Esophagus muscularis mucosa (tissue), 4 donors: ENCODE measurements around the gene IGFBP2.

Source experiments
- CTCF ChIP-seq, 3 experiments: fragments of 200-600 bp in 2 of 3; fragments of 450-650 bp in 1 of 3; sonication (generic) in 2 of 3; IDR thresholded peaks; one replicate each; pipeline ENCODE4 v1.5.1; 2017 to 2019; ENCODE audit warnings: antibody characterized with exemption in 3 of 3, mild to moderate bottlenecking in 2 of 3, moderate library complexity in 1 of 3
- EP300 ChIP-seq: sonication (generic); formaldehyde crosslinking; IDR thresholded peaks from one replicate; pipeline ENCODE4 v1.6.1; 2017; ENCODE audit warnings: antibody characterized with exemption
- POLR2A ChIP-seq: fragments of 450-650 bp; IDR thresholded peaks from one replicate; pipeline ENCODE4 v1.6.1; 2017; ENCODE audit warnings: antibody characterized with exemption, moderate library complexity, mild to moderate bottlenecking, low read depth

DNA sequence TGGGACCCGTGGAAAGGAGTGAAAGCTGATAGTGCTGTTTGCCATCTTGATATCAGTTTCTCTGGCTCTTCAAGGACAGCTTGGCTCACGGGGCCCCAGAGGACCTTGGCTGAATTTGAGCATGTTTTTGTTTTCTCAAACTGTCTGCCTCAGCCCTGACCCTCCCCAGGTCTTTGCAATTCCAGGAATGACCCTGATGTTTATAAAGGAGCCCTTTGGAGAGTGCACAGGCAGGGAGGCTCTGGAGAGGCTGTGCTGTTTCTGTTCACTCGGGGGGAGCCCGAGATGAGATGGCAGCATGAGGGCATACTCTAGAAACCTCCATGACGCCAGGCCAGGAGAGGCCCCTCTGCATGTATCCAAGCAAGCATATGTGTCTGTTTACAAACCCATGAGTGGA lies 16.4 kb downstream of the IGFBP2 start:
- TF ChIP-seq POLR2A (no peak), CTCF (IDR thresholded peaks at IDR 0.05) (no peak), EP300 (no peak)
